GM19025 (cell line): Measurements from ENCODE around the gene IQCF2.
"Not testable (repeated sequence)": the region's sequence is repeated elsewhere in the genome, so short reads cannot be mapped to it uniquely, and the experiment has no call there.

ENCODE experiments used
- ATAC-seq: cut with Tn5 transposase; IDR thresholded peaks from one replicate; pipeline ENCODE4 v1.9.1; 2021; ENCODE audit warnings: mild to moderate bottlenecking, low read depth, moderate library complexity; ENCODE audit not compliant: unreplicated experiment

Gene IQCF2

DNA sequence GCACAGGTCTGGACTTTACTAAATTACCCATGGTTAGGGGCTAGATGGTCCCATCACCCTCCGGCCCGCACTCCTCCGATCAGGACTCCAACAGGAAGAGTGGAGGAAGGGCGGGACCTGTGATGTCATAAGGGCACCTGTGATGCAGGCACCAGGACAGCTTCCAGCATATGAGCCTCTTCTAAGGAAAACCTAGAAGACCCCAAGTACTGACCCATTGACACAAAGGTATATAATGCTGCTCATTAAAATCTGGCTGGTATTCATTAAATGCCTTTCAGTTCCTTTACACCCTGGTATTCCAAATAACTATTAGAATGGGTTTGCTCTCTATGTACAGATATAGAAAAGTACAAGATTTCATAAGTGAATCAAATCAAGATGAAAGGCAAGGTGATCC, 14.1 kb downstream of the IQCF2 start, which contains the start of gene IQCF5:
TSS of gene IQCF5 (minus strand) at position 101 of the 400 bp plus-strand sequence. CDS start at position 31, 70 bp downstream.
- ATAC-seq: no peak

DNA sequence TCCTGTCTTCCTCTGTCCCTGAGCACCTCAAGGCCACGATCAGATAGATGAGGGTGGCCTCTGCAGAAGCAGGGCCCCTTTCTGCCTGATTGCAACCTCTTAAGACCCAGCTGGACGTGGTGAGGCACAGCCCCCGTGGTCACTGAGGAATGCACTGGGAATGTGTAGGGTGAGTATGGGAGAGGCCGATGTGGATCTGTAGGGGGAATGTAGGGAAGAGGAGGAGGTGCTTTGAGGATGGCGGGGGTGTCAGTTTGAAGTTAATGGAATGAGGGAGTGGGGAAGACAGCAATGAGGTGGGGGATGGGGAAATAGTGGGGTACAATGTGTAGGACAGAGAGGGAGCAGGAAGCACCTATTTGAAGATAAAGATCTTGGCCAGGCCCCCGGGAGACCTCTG, 14.8 kb downstream of the IQCF2 start:
- no peak for ATAC-seq

DNA sequence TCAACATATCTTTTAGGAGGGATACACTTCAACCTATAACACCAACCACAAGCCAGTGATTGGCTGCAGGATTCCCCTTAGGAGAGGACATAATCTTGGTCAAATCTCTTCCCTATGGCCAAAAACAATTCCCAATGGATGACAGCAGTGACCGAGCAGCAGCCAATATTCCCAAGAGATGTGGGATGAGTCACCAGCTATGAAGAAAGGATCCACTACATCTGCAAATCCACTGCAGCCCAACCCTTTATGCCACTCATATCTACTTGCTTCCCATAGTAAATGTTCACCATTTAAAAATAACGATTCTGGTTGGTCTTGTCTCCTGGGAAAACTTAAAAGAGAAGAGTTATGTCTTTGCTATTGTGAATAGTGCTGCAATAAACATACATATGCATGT, 18.5 kb downstream of the IQCF2 start:
- no peak for ATAC-seq

DNA sequence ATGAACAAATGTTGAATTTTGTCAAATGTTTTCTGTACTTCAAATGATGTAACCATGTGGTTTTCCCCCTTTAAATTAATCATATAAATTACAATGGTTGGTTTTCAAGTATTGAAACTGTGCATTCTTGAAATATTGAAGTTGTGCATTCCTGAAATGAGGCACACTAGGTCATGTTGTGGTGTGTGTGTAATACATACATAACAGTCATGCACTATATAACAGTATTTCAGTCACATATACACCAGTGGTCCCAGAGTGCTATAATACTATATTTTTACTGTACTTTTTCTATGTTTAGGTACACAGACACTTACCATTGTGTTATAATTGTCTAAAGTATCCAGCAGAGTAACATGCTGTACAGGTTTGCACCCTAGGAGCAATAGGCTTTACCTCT, 25.0 kb downstream of the IQCF2 start:
- ATAC-seq: no peak

DNA sequence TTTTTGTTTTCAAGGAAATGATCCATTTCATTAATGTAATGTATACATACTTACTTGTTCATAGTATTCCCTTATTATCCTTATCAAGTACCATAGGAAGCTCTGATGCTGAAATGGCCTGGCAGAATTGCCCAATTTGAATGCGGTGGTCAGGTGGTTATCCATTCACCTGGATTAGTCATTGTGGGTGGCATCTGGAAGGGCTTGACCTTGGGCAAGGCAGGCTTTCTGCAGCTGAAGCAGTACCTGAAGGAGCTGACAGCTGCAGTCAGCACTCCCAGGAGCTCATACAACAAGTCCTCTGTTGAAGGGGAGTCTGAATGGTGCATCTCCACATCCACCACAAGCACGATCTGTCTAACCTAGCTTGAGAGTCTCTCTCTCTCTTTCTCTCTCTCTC, 26.2 kb downstream of the IQCF2 start:
- ATAC-seq: no peak

- no peak for ATAC-seq
Observed at GRCh38 chr3:51888463-51889105, 27.2 kb downstream of the IQCF2 start.

- no peak for ATAC-seq
Observed at GRCh38 chr3:51891242-51892039, 30.0 kb downstream of the IQCF2 start.

- ATAC-seq: no peak
Observed at GRCh38 chr3:51894391-51894790, 33.0 kb downstream of the IQCF2 start.

DNA sequence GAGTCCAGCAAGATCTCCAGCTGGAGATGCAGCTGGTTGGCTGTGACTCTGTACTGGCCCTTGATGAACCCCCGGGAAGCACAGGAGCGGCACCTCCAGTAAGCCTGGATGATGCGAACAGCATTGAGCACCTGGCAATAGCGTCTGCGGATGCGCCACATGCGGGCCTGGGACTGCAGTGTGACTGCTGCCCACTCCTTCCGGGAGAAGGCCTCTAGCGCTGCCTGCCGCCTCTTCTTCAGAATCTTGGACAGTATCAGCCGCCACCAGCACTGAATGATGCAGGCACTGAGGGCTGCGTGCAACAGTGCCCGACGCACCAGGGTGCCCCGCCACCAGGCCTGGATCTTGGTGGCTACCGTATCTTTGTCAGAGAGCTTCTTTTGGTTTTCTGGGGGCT, 33.5 kb downstream of the IQCF2 start:
- no peak for ATAC-seq

DNA sequence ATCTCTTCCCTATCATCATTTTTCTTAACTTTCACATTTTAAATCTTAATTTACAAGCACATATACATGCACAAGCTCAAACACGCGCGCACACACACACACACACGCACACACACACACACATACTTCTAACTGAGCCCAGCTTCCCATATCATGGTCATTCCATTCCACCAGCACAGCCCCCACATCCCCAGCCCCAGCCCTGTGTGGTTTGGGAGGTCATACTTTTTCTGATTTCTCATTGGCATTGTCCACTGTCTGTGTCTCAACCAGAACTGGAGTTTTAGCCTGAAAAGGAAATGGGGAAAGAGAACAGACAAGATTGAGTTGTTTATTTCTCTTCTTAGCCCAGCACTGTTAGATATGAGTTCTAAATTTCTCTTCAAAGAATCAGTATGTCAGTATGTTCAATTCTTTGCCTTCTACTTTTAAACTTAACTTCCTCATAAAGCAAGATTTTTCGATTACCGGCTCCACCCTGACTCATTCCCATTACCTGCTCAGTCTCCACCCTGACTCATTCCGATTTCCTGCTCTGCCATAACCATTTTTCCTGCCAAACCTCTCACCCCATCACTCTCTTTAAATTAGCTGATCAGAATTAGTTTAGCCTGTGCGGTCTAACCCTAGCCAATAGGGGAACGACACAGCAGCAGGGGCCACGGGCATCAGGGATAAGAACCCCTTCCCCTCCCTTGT, 35.3 kb downstream of the IQCF2 start:
- ATAC-seq: no peak

GRCh38 chr3:51897391-51897790, 36.0 kb downstream of the IQCF2 start:
- ATAC-seq: no peak

- not testable (repeated sequence) for ATAC-seq
Observed at GRCh38 chr3:51900043-51900442, 38.6 kb downstream of the IQCF2 start.

DNA sequence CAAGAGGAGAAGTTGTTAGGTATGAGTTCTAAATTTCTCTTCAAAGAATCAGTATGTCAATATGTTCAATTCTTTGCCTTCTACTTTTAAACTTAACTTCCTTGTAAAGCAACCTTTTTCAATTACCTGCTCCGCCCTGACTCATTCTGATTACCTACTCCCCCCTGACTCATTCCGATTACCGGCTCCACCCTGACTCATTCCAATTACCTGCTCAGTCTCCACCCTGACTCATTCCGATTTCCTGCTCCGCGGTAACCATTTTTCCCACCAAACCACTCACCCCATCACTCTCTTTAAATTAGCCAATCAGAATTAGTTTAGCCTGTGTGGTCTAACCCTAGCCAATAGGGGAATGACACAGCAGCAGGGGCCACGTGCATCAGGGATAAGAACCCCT, 40.9 kb downstream of the IQCF2 start:
- ATAC-seq: not testable (repeated sequence)

DNA sequence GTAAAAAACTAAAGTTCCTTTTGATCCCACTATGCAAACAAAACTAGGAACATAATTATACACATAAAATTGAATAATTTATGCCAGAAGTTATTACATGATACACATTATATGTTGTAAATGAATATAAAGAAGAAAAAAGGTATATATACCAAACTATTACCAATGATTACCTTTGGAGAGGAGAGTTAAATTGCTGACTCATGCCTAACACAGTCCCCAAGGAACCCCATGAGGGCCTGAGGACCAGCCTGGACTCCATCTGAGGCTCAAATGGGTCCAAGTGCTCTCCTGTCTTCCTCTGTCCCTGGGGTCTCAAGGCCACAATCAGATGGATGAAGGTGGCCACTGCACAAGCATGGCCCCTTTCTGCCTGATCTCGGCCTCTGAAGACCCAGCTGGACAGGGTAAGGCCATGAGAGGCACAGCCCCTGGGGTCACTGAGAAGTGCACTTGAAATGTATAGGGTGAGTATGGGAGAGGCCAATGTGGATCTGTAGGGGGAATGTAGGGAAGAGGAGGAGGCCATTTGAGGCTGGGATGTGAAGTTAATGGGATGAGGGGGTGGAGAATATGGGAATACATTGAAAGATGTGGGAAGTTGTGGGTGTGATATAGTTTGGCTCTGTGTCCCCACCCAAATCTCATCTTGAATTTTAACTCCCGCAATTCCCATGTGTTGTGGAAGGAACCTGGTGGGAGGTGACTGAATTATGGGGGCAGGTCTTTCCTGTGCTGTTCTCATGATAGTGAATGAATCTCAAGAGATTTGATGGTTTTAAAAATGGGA, 42.8 kb downstream of the IQCF2 start:
- no peak for ATAC-seq

DNA sequence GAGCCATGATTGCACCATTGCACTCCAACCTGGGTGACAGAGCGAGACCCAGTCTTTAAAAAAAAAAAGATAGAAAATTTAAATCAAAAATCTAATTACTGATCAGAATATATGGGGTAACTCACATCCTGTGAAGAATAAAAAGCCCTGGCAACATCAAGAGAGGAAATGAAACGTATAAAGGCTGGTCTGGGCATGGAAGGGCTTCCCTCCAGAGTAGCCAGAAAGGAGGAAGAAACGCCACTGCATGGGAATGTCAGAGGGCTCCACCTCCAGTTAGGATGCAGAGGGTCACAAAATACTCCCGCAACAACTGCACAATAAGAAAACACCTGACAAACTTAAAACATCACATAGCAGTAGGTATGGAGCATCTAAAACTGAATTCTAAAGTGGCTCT, 46.6 kb downstream of the IQCF2 start:
- no peak for ATAC-seq
